SU-DHL-6 (cell line): ENCODE measurements around the gene ALKBH5.

ENCODE experiments used
- EZH2phosphoT487 ChIP-seq: fragments of 200-600 bp; sonication (generic), shearing (Covaris generic); conservative IDR thresholded peaks from 2 replicates; pipeline ENCODE4 v1.6.1; 2018; ENCODE audit warnings: mild to moderate bottlenecking, antibody characterized with exemption, low read length, moderate library complexity, mixed read lengths
- TF ChIP-seq, protein P1 (sequence below): fragments of 200-600 bp; sonication (generic); IDR thresholded peaks from one replicate; pipeline ENCODE4 v1.5.1; 2017; ENCODE audit warnings: antibody characterized with exemption, mild to moderate bottlenecking, low read length, moderate library complexity; ENCODE audit not compliant: insufficient read depth, poor library complexity, severe bottlenecking

GRCh38 chr17:18233803-18234518, 50.3 kb downstream of the ALKBH5 start:
- TF ChIP-seq, protein P1, sequence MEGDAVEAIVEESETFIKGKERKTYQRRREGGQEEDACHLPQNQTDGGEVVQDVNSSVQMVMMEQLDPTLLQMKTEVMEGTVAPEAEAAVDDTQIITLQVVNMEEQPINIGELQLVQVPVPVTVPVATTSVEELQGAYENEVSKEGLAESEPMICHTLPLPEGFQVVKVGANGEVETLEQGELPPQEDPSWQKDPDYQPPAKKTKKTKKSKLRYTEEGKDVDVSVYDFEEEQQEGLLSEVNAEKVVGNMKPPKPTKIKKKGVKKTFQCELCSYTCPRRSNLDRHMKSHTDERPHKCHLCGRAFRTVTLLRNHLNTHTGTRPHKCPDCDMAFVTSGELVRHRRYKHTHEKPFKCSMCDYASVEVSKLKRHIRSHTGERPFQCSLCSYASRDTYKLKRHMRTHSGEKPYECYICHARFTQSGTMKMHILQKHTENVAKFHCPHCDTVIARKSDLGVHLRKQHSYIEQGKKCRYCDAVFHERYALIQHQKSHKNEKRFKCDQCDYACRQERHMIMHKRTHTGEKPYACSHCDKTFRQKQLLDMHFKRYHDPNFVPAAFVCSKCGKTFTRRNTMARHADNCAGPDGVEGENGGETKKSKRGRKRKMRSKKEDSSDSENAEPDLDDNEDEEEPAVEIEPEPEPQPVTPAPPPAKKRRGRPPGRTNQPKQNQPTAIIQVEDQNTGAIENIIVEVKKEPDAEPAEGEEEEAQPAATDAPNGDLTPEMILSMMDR: no peak
- TF ChIP-seq EZH2phosphoT487: no peak
